Ovary (tissue), 9 donors: Measurements from ENCODE around the gene RRP15. TPM values are rescaled to one million over a fixed set of nuclear protein-coding genes. Genes with fewer than 3 reads are reported as not detected.

ENCODE experiments used
- DNase-seq, 5 donors: peaks; one replicate each; pipeline ENCODE4 v3.0.0-alpha.2; 2019 to 2020
- H3K27ac ChIP-seq, 2 donors: fragments of 200-600 bp; one replicate each; pipeline versions ENCODE4 v1.5.1 to v1.8.0; 2019 to 2022
- H3K27me3 ChIP-seq: fragments of 200-600 bp; one replicate; pipeline ENCODE4 v1.8.0; 2022
- H3K36me3 ChIP-seq: fragments of 200-600 bp; sonication (generic); one replicate; pipeline ENCODE4 v1.5.1; 2019
- H3K4me1 ChIP-seq: one replicate; pipeline ENCODE4 v1.8.1; 2013; ENCODE audit warnings: mild to moderate bottlenecking, moderate library complexity; ENCODE audit not compliant: insufficient read depth
- H3K4me3 ChIP-seq: fragments of 200-600 bp; sonication (generic); one replicate; pipeline ENCODE4 v1.5.1; 2017
- H3K9me3 ChIP-seq, 2 donors: fragments of 200-600 bp in 1 of 2; sonication (generic) in 1 of 2; one replicate each; pipeline versions ENCODE4 v1.5.1 to v1.8.1; 2013 to 2019; ENCODE audit warnings: mild to moderate bottlenecking in 1 of 2, moderate library complexity in 1 of 2
- CTCF ChIP-seq, 3 donors: fragments of 450-650 bp in 2 of 3; fragments of 200-600 bp in 1 of 3; IDR thresholded peaks; one replicate each; pipeline versions ENCODE4 v1.5.1 to v1.8.0; 2016 to 2022; ENCODE audit warnings: antibody characterized with exemption in 3 of 3, mild to moderate bottlenecking in 1 of 3
- EP300 ChIP-seq: sonication (generic); formaldehyde crosslinking; IDR thresholded peaks from one replicate; pipeline ENCODE4 v1.6.1; 2017; ENCODE audit warnings: antibody characterized with exemption
- POLR2A ChIP-seq: fragments of 450-650 bp; IDR thresholded peaks from one replicate; pipeline ENCODE4 v1.6.1; 2017; ENCODE audit warnings: antibody characterized with exemption, mild to moderate bottlenecking, moderate library complexity
- WGBS, 3 donors: extraction: QIAGEN DNeasy Blood & Tissue Kit in 1 of 3; methylation state at CpG; one replicate each; pipeline versions ENCODE4 v1.1.5 to v1.1.7; 2013 to 2017; 5-methylcytosine and 5-hydroxymethylcytosine counted together
- intact Hi-C, 4 donors: fragments of 100-400 bp; cut with DNase I; formaldehyde crosslinking; loops; one replicate each; pipeline versions ENCODE4 v1.11.0 to v1.15.1; 2022 to 2023
- polyA plus RNA-seq, 2 donors: library from polyadenylated mRNA; stranded (reverse); fragments of 200-250 nt in 1 of 2; fragments of 350-450 nt in 1 of 2; fragmentation: Illumina TruSeq in 1 of 2; extraction: RNeasy Lipid Tissue Mini Kit (QIAGEN cat#74804) in 1 of 2; gene quantifications; one replicate each; pipeline ENCODE4 v1.2.3, GENCODE V29; 2013 to 2014
- total RNA-seq, 7 donors: library from RNA; depleted of rRNA in 2 of 7; stranded (reverse); fragments of >200 nt in 2 of 7; fragmentation: NEBNext Ultra II Directional in 3 of 7; extraction: Animal tissue kit (Norgen Biotek cat#: 25700) in 3 of 7; gene quantifications; one replicate each; pipeline versions ENCODE4 v1.1.0 to v1.2.4, GENCODE V29; 2016 to 2023
- donor health status: DM: no; HTN: no; CAD: no; lungs with moderate emphysema.
- donor health status: DM: no; HTN: no; CAD: no.
- donor health status: Bipolar disorder and iron deficiency.
- donor health status: DM: yes; HTN: yes; CAD: no.
- donor health status: DM: no; HTN: no; CAD: no.
- donor health status: DM: yes; HTN: yes; CAD: no.

Gene RRP15
- total and polyA plus RNA-seq, 9 donors = 2.3 to 27.9 (median 17.7) TPM

GRCh38 chr1:218357211-218357892, 72.3 kb downstream of the RRP15 start:
- Histone ChIP-seq H3K27me3 (no peaks in the 10 kb centered on the region), H3K27ac (no peak overlapping the region), H3K9me3 (no peaks in the 10 kb centered on the region), H3K4me3 (no peak overlapping the region), H3K4me1 (peaks cover 2% of the 10 kb centered on the region), H3K36me3 (no peaks in the 10 kb centered on the region)
- no peak for DNase-seq
- TF ChIP-seq CTCF (IDR thresholded peaks at IDR 0.05) = no peak
- no peak for TF ChIP-seq POLR2A
- no peak for TF ChIP-seq EP300
- intact Hi-C loops = loop anchor here in 1 of 4 donors (10.0 kb wide), 1 partner anchor 77 kb away; no protein-coding TSS in a partner anchor
- 63 to 74% (median 72%) methylated on average over 10 of the region's 10 CpGs for WGBS, 3 donors

GRCh38 chr1:218357893-218358232, 72.8 kb downstream of the RRP15 start:
- TF ChIP-seq CTCF (IDR thresholded peaks at IDR 0.05) = no peak
- whole genome bisulfite sequencing, 3 donors = 38 to 46% (median 41%) methylated on average over 3 of the region's 3 CpGs
- Histone ChIP-seq H3K27ac (no peak overlapping the region), H3K9me3 (no peaks in the 10 kb centered on the region), H3K36me3 (no peaks in the 10 kb centered on the region), H3K4me1 (peaks cover 2% of the 10 kb centered on the region), H3K4me3 (no peak overlapping the region), H3K27me3 (no peaks in the 10 kb centered on the region)
- DNase-seq = no peak
- intact Hi-C loops = loop anchor here in 1 of 4 donors (10.0 kb wide), 1 partner anchor 77 kb away; no protein-coding TSS in a partner anchor

GRCh38 chr1:218361298-218362065, 76.4 kb downstream of the RRP15 start:
- H3K27me3 ChIP-seq = no peaks in the 10 kb centered on the region
- intact Hi-C loops = no loop called here
- WGBS, 3 donors = 74 to 78% (median 76%) methylated on average over 7 of the region's 7 CpGs
- H3K9me3 ChIP-seq = no peaks in the 10 kb centered on the region
- no peak overlapping the region for H3K27ac ChIP-seq
- peaks cover 8% of the 10 kb centered on the region for H3K4me1 ChIP-seq
- no peak overlapping the region for H3K4me3 ChIP-seq
- TF ChIP-seq POLR2A = no peak
- TF ChIP-seq EP300 = no peak
- TF ChIP-seq CTCF (IDR thresholded peaks at IDR 0.05) = peak in 1 of 3 donors; percentile 12
- no peaks in the 10 kb centered on the region for H3K36me3 ChIP-seq
- no peak for DNase-seq

GRCh38 chr1:218362418-218363076, 77.5 kb downstream of the RRP15 start:
- H3K4me1 ChIP-seq = peaks cover 11% of the 10 kb centered on the region

More at GRCh38 chr1:218362418-218363076, 77.5 kb downstream of the RRP15 start:
- WGBS, 3 donors = 74 to 87% (median 81%) methylated on average over 5 of the region's 5 CpGs
- DNase-seq = no peak
- Histone ChIP-seq H3K4me3 (no peak overlapping the region), H3K36me3 (no peaks in the 10 kb centered on the region), H3K27ac (no peak overlapping the region), H3K27me3 (no peaks in the 10 kb centered on the region), H3K9me3 (no peaks in the 10 kb centered on the region)
- TF ChIP-seq CTCF (IDR thresholded peaks at IDR 0.05) (no peak), POLR2A (no peak), EP300 (no peak)
- intact Hi-C loops = no loop called here
